Measurements from ENCODE around the gene IMP4.

The IMP4 gene

DNA sequence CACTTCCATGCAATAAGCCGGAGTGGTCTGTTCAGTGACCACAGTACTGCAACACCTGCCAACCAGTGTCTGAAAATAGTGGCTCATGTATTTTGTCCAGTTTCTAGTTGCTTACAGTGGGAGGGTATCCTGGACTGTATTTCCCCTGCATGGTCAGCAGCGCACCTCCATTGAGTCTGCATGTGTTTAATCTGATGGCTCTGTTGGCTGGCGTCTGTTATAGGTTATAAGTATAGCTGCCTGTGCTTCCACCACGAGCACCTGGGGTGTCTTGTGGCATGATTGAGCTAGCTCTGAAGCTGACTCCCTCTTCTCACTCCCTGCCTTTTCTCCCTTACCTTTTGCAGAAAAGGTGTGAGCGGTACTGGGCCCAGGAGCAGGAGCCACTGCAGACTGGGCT lies 26.1 kb downstream of the IMP4 start:
- TF ChIP-seq, protein P1, sequence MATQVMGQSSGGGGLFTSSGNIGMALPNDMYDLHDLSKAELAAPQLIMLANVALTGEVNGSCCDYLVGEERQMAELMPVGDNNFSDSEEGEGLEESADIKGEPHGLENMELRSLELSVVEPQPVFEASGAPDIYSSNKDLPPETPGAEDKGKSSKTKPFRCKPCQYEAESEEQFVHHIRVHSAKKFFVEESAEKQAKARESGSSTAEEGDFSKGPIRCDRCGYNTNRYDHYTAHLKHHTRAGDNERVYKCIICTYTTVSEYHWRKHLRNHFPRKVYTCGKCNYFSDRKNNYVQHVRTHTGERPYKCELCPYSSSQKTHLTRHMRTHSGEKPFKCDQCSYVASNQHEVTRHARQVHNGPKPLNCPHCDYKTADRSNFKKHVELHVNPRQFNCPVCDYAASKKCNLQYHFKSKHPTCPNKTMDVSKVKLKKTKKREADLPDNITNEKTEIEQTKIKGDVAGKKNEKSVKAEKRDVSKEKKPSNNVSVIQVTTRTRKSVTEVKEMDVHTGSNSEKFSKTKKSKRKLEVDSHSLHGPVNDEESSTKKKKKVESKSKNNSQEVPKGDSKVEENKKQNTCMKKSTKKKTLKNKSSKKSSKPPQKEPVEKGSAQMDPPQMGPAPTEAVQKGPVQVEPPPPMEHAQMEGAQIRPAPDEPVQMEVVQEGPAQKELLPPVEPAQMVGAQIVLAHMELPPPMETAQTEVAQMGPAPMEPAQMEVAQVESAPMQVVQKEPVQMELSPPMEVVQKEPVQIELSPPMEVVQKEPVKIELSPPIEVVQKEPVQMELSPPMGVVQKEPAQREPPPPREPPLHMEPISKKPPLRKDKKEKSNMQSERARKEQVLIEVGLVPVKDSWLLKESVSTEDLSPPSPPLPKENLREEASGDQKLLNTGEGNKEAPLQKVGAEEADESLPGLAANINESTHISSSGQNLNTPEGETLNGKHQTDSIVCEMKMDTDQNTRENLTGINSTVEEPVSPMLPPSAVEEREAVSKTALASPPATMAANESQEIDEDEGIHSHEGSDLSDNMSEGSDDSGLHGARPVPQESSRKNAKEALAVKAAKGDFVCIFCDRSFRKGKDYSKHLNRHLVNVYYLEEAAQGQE (IDR thresholded peaks at IDR 0.05; ENCODE audit: low read depth) = no peak
- TF ChIP-seq RAD21 (IDR thresholded peaks at IDR 0.05; ENCODE audit: low read depth) (no peak), NFIC (IDR thresholded peaks at IDR 0.05) (no peak)

DNA sequence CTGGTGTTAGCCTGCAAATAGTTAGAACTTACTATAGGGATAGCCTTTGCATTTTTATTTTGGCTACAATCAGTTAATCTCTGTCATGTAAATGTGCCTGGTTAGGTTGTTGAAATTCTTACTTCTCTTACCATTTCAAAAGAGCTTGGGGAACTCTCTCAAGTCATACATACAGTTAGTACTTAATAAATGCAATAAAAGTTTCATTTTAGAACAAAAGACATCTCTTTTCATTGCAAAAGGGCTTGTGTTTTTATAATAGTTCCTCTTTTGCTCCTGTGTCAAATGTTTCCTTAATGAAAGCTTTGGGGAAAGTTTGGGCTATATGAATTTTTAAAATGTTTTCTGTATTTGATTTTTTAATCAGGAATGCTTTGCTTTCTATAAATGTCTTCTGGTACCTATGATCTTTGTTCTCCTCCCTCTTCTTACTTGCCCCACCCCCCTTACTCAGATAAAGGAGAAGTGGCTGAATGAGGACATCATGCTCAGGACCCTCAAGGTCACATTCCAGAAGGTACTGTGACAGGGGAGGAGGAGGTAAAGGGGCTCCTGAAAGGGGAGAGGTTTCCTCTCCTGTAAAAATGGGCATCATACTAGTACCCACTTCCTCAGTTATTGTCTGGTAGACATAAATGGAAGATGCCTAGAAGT lies 26.7 kb downstream of the IMP4 start:
- no peak for TF ChIP-seq EGR1 (IDR thresholded peaks at IDR 0.05)
- TF ChIP-seq TAF1 (IDR thresholded peaks at IDR 0.05; ENCODE audit: low read depth) = no peak

DNA sequence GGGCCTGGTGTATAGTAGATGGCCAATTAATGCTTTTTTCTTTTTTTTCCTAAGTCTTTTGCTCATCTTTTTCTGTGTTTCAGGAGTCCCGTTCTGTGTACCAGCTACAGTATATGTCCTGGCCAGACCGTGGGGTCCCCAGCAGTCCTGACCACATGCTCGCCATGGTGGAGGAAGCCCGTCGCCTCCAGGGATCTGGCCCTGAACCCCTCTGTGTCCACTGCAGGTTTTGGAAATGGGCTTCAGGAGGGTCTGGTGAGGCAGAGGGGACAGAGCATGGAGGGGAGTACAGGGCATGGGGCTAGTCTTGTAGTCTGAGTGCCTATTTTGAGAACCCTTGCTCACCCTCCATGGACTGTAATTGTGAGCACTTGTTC lies 27.3 kb downstream of the IMP4 start:
- TF ChIP-seq TAF1 (IDR thresholded peaks at IDR 0.05; ENCODE audit: low read depth) (no peak), TCF12 (IDR thresholded peaks at IDR 0.05; ENCODE audit: low read depth) (no peak), FOXM1 (IDR thresholded peaks at IDR 0.05; ENCODE audit: borderline replicate concordance, low read depth) (no peak), NFIC (IDR thresholded peaks at IDR 0.05) (no peak), CEBPB (IDR thresholded peaks at IDR 0.05) (no peak), CREB1 (IDR thresholded peaks at IDR 0.05; ENCODE audit: low read depth) (no peak), YY1 (IDR thresholded peaks at IDR 0.05; ENCODE audit: low read depth) (no peak)
- TF ChIP-seq, protein P1 (IDR thresholded peaks at IDR 0.05; ENCODE audit: low read depth) = no peak
- TF ChIP-seq, protein P2, sequence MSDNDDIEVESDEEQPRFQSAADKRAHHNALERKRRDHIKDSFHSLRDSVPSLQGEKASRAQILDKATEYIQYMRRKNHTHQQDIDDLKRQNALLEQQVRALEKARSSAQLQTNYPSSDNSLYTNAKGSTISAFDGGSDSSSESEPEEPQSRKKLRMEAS (IDR thresholded peaks at IDR 0.05) = no peak

DNA sequence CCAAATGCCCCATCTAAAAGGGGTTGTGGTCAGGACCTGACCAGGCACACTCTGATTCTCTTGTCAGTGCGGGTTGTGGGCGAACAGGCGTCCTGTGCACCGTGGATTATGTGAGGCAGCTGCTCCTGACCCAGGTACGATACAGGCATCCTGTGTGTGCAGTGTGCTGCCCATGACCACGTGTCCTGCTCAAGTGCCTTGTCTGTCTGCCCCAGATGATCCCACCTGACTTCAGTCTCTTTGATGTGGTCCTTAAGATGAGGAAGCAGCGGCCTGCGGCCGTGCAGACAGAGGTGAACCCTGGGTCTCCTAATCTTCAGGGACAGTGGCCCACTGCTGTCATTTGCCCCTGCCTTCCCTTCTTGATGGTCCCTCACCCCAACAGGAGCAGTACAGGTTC lies 27.8 kb downstream of the IMP4 start:
- no peak for TF ChIP-seq EP300 (IDR thresholded peaks at IDR 0.05; ENCODE audit: borderline replicate concordance)
- TF ChIP-seq, protein P2 (IDR thresholded peaks at IDR 0.05) = no peak
- TF ChIP-seq EGR1 (IDR thresholded peaks at IDR 0.05) = no peak
- TF ChIP-seq YY1 (IDR thresholded peaks at IDR 0.05; ENCODE audit: low read depth) = no peak
- TF ChIP-seq, protein P1 (IDR thresholded peaks at IDR 0.05; ENCODE audit: low read depth) = no peak
- TF ChIP-seq TCF12 (IDR thresholded peaks at IDR 0.05; ENCODE audit: low read depth) = no peak
- no peak for TF ChIP-seq CREB1 (IDR thresholded peaks at IDR 0.05; ENCODE audit: low read depth)
- no peak for TF ChIP-seq RAD21 (IDR thresholded peaks at IDR 0.05; ENCODE audit: low read depth)
- no peak for TF ChIP-seq CEBPB (IDR thresholded peaks at IDR 0.05)
- TF ChIP-seq NFIC (IDR thresholded peaks at IDR 0.05) = no peak

DNA sequence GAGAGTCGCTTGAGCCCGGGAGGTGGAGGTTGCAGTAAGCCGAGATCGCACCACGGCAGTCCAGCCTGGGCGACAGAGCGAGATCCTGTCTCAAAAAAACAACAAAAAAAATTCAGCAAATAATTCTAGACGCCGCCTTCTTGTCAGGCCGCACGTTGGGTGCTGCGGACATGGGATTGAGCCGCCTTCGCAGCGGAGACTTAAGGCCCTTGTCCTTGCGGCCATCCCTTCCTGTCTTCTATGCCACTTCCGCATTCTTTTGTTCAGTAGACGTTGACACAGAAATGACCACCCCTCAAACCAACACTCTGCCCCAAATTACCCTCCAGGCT lies 29.0 kb downstream of the IMP4 start:
- TF ChIP-seq EP300 (IDR thresholded peaks at IDR 0.05; ENCODE audit: borderline replicate concordance) = no peak
- no peak for TF ChIP-seq TCF12 (IDR thresholded peaks at IDR 0.05; ENCODE audit: low read depth)
- TF ChIP-seq NFIC (IDR thresholded peaks at IDR 0.05) = no peak
- TF ChIP-seq, protein P3, sequence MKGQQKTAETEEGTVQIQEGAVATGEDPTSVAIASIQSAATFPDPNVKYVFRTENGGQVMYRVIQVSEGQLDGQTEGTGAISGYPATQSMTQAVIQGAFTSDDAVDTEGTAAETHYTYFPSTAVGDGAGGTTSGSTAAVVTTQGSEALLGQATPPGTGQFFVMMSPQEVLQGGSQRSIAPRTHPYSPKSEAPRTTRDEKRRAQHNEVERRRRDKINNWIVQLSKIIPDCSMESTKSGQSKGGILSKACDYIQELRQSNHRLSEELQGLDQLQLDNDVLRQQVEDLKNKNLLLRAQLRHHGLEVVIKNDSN (IDR thresholded peaks at IDR 0.05) = no peak
- TF ChIP-seq EGR1 (IDR thresholded peaks at IDR 0.05) = no peak
- no peak for TF ChIP-seq YY1 (IDR thresholded peaks at IDR 0.05; ENCODE audit: low read depth)
- TF ChIP-seq, protein P1 (IDR thresholded peaks at IDR 0.05; ENCODE audit: low read depth) = no peak

Measured in Ishikawa (cell line).